HCT116 (cell line): ENCODE results near the gene LRFN2. TPM values are rescaled to one million over a fixed set of nuclear protein-coding genes. Genes with fewer than 3 reads are reported as not detected.

ENCODE experiments used
- ATAC-seq: fragments of 200-7000 bp; cut with Tn5 transposase; 2 replicates; pipeline ENCODE4 v1.9.1; 2020; ENCODE audit warnings: mild to moderate bottlenecking, moderate library complexity
- BruUV-seq: library from RNA; stranded (reverse); fragments of 400-500 nt; replicated peaks from 2 replicates; lab custom pipeline; 2021; lab: Mats Ljungman, UMichigan
- CTCF ChIA-PET: fragments of 300-600 bp; sonication (Branson Sonifier 250); formaldehyde crosslinking; loops from one replicate; lab custom pipeline; 2021; ENCODE audit warnings: antibody characterized with exemption; lab: Charles Lee
- POLR2A ChIA-PET: fragments of 300-600, 350-600 bp; sonication (Branson Sonifier 250); formaldehyde crosslinking; loops from one replicate; lab custom pipeline; 2021; ENCODE audit warnings: antibody characterized with exemption; lab: Charles Lee
- RAD21 ChIA-PET, 2 experiments: fragments of 300-600 bp; sonication (Branson Sonifier 250); formaldehyde crosslinking; loops; one replicate each; lab custom pipeline; 2023; ENCODE audit warnings: low total read pairs in 2 of 2; ENCODE audit not compliant: uncharacterized antibody in 2 of 2, unreplicated experiment in 2 of 2, low non-redundant PET in 1 of 2; lab: Charles Lee
- DNase-seq: peaks from one replicate; pipeline ENCODE4 v3.0.0-alpha.2; 2010; ENCODE audit warnings: low read depth, low spot score
- H2AFZ ChIP-seq: fragments of 200-600 bp; shearing (Covaris generic), sonication (generic); 2 replicates; pipeline ENCODE4 v1.6.1; 2017; ENCODE audit warnings: low read depth, mixed run types, mixed read lengths, antibody characterized with exemption, low read length; ENCODE audit not compliant: poor library complexity, severe bottlenecking
- H3K27ac ChIP-seq: 2 replicates; pipeline ENCODE4 v1.5.1; 2012; ENCODE audit warnings: low read depth, low read length
- H3K27me3 ChIP-seq: fragments of 200-600 bp; sonication (generic); 2 replicates; pipeline ENCODE4 v1.6.1; 2016; ENCODE audit warnings: mixed run types, low read length, mixed read lengths; ENCODE audit not compliant: insufficient read depth
- H3K36me3 ChIP-seq, 2 experiments: fragments of 200-500 bp in 1 of 2; fragments of 200-600 bp in 1 of 2; sonication (Bioruptor generic) in 1 of 2; sonication (generic) in 1 of 2; 2 replicates each; pipeline versions ENCODE4 v1.5.1 to v1.6.1; 2014 to 2016; ENCODE audit warnings: low read length in 2 of 2, inconsistent platforms in 1 of 2, mixed read lengths in 1 of 2, mixed run types in 1 of 2; ENCODE audit not compliant: insufficient read depth in 2 of 2, control insufficient read depth in 1 of 2
- H3K4me1 ChIP-seq, 2 experiments: fragments of 200-600 bp in 1 of 2; sonication (generic) in 1 of 2; 2 replicates each; pipeline versions ENCODE4 v1.5.1 to v1.6.1; 2012 to 2017; ENCODE audit warnings: low read length in 2 of 2, inconsistent platforms in 1 of 2, mild to moderate bottlenecking in 1 of 2, mixed read lengths in 1 of 2, mixed run types in 1 of 2, moderate library complexity in 1 of 2; ENCODE audit not compliant: insufficient read depth in 2 of 2, control insufficient read depth in 1 of 2
- H3K4me2 ChIP-seq: fragments of 200-600 bp; sonication (generic); 2 replicates; pipeline ENCODE4 v1.6.1; 2017; ENCODE audit warnings: mixed run types, low read length, mixed read lengths
- H3K4me3 ChIP-seq, 2 experiments: fragments of 200-600 bp in 1 of 2; sonication (generic) in 1 of 2; replicated peaks in 1 of 2; 2 replicates each; pipeline ENCODE4 v1.5.1; 2011 to 2016; ENCODE audit warnings: low read length in 2 of 2, control low read depth in 1 of 2, low read depth in 1 of 2, mild to moderate bottlenecking in 1 of 2, mixed read lengths in 1 of 2, mixed run types in 1 of 2
- H3K79me2 ChIP-seq: fragments of 200-600 bp; sonication (generic); 2 replicates; pipeline ENCODE4 v1.6.1; 2017; ENCODE audit warnings: mild to moderate bottlenecking, mixed run types, low read length, moderate library complexity, mixed read lengths; ENCODE audit not compliant: insufficient read depth
- H3K9ac ChIP-seq: fragments of 200-600 bp; sonication (generic); 2 replicates; pipeline ENCODE4 v1.6.1; 2016; ENCODE audit warnings: low read length, mixed read lengths
- H3K9me2 ChIP-seq: fragments of 200-600 bp; sonication (generic), shearing (Covaris generic); 2 replicates; pipeline ENCODE4 v1.6.1; 2017; ENCODE audit warnings: mixed run types, mild to moderate bottlenecking, moderate library complexity; ENCODE audit not compliant: insufficient read depth
- H3K9me3 ChIP-seq, 2 experiments: fragments of 200-500 bp in 1 of 2; fragments of 200-600 bp in 1 of 2; sonication (Bioruptor generic) in 1 of 2; sonication (generic) in 1 of 2; 2 replicates each; pipeline ENCODE4 v1.6.1; 2014 to 2017; ENCODE audit warnings: low read length in 2 of 2, mixed read lengths in 2 of 2, inconsistent platforms in 1 of 2, low read depth in 1 of 2, mild to moderate bottlenecking in 1 of 2, mixed run types in 1 of 2, moderate library complexity in 1 of 2; ENCODE audit not compliant: control insufficient read depth in 1 of 2, insufficient read depth in 1 of 2
- H4K20me1 ChIP-seq: fragments of 200-600 bp; sonication (generic), shearing (Covaris generic); 2 replicates; pipeline ENCODE4 v1.6.1; 2017; ENCODE audit warnings: mixed run types, mild to moderate bottlenecking, moderate library complexity; ENCODE audit not compliant: insufficient read depth
- CBX3 ChIP-seq: IDR thresholded peaks from 2 replicates; pipeline ENCODE4 v1.6.1; 2012; ENCODE audit warnings: low read depth
- CEBPB ChIP-seq: IDR thresholded peaks from 2 replicates; pipeline ENCODE4 v1.6.1; 2012; ENCODE audit warnings: low read depth
- EGR1 ChIP-seq: IDR thresholded peaks from 2 replicates; pipeline ENCODE4 v1.6.1; 2012; ENCODE audit warnings: low read depth
- ELF1 ChIP-seq: IDR thresholded peaks from 2 replicates; pipeline ENCODE4 v1.6.1; 2012; ENCODE audit warnings: low read depth, borderline replicate concordance
- EZH2 ChIP-seq: fragments of 200-600 bp; sonication (generic); IDR thresholded peaks from 2 replicates; pipeline ENCODE4 v1.6.1; 2017; ENCODE audit warnings: antibody characterized with exemption, mixed run types
- EZH2phosphoT487 ChIP-seq: fragments of 200-600 bp; IDR thresholded peaks from 2 replicates; pipeline ENCODE4 v1.6.1; 2018; ENCODE audit warnings: antibody characterized with exemption, borderline replicate concordance
- POLR2A ChIP-seq: IDR thresholded peaks from 2 replicates; pipeline ENCODE4 v1.7.0; 2011; ENCODE audit warnings: borderline replicate concordance; ENCODE audit not compliant: insufficient read depth, insufficient read length; ENCODE audit errors: extremely low read depth
- POLR2AphosphoS5 ChIP-seq: IDR thresholded peaks from 2 replicates; pipeline ENCODE4 v1.6.1; 2011; ENCODE audit warnings: mild to moderate bottlenecking, low read depth, low read length, moderate library complexity
- RAD21 ChIP-seq: IDR thresholded peaks from 2 replicates; pipeline ENCODE4 v1.6.1; 2012; ENCODE audit warnings: low read depth, mild to moderate bottlenecking
- SIN3A ChIP-seq: IDR thresholded peaks from 2 replicates; pipeline ENCODE4 v1.6.1; 2012; ENCODE audit warnings: low read depth
- SRF ChIP-seq: IDR thresholded peaks from 2 replicates; pipeline ENCODE4 v1.6.1; 2012; ENCODE audit warnings: low read depth
- YY1 ChIP-seq: IDR thresholded peaks from 2 replicates; pipeline ENCODE4 v1.6.1; 2011; ENCODE audit warnings: low read length, low read depth, moderate library complexity, mild to moderate bottlenecking; ENCODE audit not compliant: insufficient replicate concordance; ENCODE audit errors: extremely low read depth
- ZFX ChIP-seq: fragments of 450-650 bp; IDR thresholded peaks from 2 replicates; pipeline ENCODE4 v1.6.1; 2017
- ZNF274 ChIP-seq: fragments of 200-500 bp; sonication (Bioruptor generic); IDR thresholded peaks from 2 replicates; pipeline ENCODE4 v1.6.1; 2014; ENCODE audit warnings: mild to moderate bottlenecking, low read depth, low read length, inconsistent platforms
- intact Hi-C: fragments of 100-400 bp; cut with micrococcal nuclease; formaldehyde crosslinking; loops from 2 replicates; pipeline ENCODE4 v1.10.0; 2022
- total RNA-seq: library from RNA; stranded (reverse); gene quantifications from one replicate; pipeline ENCODE4 v1.2.1, GENCODE V29; 2021; ENCODE audit not compliant: unreplicated experiment
- TF ChIP-seq, protein P1 (sequence below): IDR thresholded peaks from 2 replicates; pipeline ENCODE4 v1.6.1; 2012
- TF ChIP-seq, protein P2 (sequence below): IDR thresholded peaks from 2 replicates; pipeline ENCODE4 v1.6.1; 2012; ENCODE audit warnings: low read depth
- TF ChIP-seq, protein P3 (sequence below): IDR thresholded peaks from 2 replicates; pipeline ENCODE4 v1.6.1; 2012

Gene LRFN2
- total RNA-seq, 1 experiment from 2014 or later: not detected

DNA sequence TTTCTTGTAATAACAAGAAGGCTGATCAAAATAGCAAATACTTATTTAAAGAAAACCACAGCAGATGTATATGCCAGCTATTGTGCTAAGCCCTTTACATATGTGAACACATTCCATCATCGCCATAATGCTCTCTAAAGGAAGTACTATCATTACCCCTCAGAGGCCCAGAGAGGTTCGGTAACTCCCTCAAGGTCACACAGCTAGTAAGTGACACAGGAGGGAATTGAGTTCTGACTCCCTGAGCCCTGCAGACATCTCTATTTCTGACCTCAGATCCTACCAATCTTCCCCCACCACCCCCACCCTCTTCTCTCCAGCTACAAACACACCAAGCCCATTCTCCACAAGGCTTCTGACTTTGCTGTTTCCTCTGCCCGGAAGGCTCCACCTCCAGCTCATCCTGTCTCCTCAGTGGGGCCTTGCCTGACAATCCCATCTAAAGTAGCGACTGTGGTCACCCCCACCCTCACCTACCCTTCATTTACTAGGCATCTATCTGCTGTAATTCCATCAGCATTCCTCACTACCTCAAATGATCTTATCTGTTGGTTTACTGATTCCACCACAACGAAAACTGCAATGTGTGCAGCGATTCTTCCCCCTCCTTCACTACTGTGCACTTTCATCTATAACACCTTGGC, 234.5 kb downstream of the LRFN2 start:
- no peak for TF ChIP-seq POLR2AphosphoS5
- no peak for TF ChIP-seq SIN3A
- TF ChIP-seq CEBPB: no peak
- no peak for TF ChIP-seq SRF
- TF ChIP-seq EZH2: no peak
- TF ChIP-seq, protein P1, sequence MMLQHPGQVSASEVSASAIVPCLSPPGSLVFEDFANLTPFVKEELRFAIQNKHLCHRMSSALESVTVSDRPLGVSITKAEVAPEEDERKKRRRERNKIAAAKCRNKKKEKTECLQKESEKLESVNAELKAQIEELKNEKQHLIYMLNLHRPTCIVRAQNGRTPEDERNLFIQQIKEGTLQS: no peak
- no peak for TF ChIP-seq YY1
- ATAC-seq: no peak
- Histone ChIP-seq H3K79me2 (no peaks in the 10 kb centered on the region), H3K4me3 (no peak overlapping the region), H4K20me1 (no peaks in the 10 kb centered on the region), H2AFZ (no peak overlapping the region), H3K9me2 (no peaks in the 10 kb centered on the region), H3K4me2 (no peak overlapping the region), H3K9me3 (no peaks in the 10 kb centered on the region), H3K4me1 (peaks cover 0 to 23% of the 10 kb centered on the region in 2 experiments; a peak in 2 of 4 replicates), H3K27ac (no peak overlapping the region), H3K27me3 (no peaks in the 10 kb centered on the region), H3K36me3 (no peaks in the 10 kb centered on the region), H3K9ac (no peak overlapping the region)
- BruUV-seq: no TSS peak
- CTCF ChIA-PET: no interaction called here
- RAD21 ChIA-PET: no interaction called here
- intact Hi-C loops: no loop called here
- no peak for DNase-seq
- POLR2A ChIA-PET: interaction anchor here (0.7 kb wide), 1 partner anchor 9 kb away, joined by 3 read pairs; no protein-coding TSS in a partner anchor

DNA sequence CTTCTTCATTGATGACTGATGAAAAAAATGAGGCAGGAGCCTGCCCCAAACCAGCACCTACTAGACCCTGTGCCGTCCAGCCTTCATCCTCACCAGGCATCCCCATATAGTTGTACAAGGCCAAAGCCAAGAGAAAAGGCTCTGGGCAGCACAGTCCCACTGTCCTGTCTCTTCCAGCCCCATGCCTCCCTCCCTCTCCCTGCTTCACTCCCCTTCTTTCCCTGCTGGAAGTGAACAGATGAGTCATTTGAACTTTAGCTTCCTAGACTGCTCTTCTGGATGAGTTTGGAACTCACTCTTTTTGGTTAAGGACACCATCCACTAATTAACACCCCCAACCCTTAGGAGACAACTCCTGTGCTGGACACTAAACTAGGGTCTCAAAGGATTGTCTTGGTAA, 235.2 kb downstream of the LRFN2 start:
- no peaks in the 10 kb centered on the region for H3K9me2 ChIP-seq
- no peaks in the 10 kb centered on the region for H4K20me1 ChIP-seq
- H3K36me3 ChIP-seq: no peaks in the 10 kb centered on the region
- DNase-seq (no peak), ATAC-seq (peak; percentile 25; the same call in 1 of the 2 replicates)
- H3K4me3 ChIP-seq: no peak overlapping the region
- no peaks in the 10 kb centered on the region for H3K27me3 ChIP-seq
- no peaks in the 10 kb centered on the region for H3K79me2 ChIP-seq
- RAD21 ChIA-PET: no interaction called here
- intact Hi-C loops: no loop called here
- H3K9me3 ChIP-seq: no peaks in the 10 kb centered on the region
- H2AFZ ChIP-seq: no peak overlapping the region
- H3K4me1 ChIP-seq: peaks cover 0 to 23% of the 10 kb centered on the region in 2 experiments; a peak in 2 of 4 replicates
- BruUV-seq: no TSS peak
- no peak overlapping the region for H3K9ac ChIP-seq
- H3K27ac ChIP-seq: no peak overlapping the region
- CTCF ChIA-PET: no interaction called here
- no peak overlapping the region; the same call in 1 of the 2 replicates for H3K4me2 ChIP-seq
- POLR2A ChIA-PET: no interaction called here
- TF ChIP-seq ZFX (no peak), POLR2A (no peak), CEBPB (no peak), ZNF274 (no peak), EGR1 (no peak), YY1 (no peak), CBX3 (no peak), ELF1 (no peak), SIN3A (no peak), EZH2 (no peak), RAD21 (no peak), POLR2AphosphoS5 (no peak), EZH2phosphoT487 (no peak)
- TF ChIP-seq, protein P2, sequence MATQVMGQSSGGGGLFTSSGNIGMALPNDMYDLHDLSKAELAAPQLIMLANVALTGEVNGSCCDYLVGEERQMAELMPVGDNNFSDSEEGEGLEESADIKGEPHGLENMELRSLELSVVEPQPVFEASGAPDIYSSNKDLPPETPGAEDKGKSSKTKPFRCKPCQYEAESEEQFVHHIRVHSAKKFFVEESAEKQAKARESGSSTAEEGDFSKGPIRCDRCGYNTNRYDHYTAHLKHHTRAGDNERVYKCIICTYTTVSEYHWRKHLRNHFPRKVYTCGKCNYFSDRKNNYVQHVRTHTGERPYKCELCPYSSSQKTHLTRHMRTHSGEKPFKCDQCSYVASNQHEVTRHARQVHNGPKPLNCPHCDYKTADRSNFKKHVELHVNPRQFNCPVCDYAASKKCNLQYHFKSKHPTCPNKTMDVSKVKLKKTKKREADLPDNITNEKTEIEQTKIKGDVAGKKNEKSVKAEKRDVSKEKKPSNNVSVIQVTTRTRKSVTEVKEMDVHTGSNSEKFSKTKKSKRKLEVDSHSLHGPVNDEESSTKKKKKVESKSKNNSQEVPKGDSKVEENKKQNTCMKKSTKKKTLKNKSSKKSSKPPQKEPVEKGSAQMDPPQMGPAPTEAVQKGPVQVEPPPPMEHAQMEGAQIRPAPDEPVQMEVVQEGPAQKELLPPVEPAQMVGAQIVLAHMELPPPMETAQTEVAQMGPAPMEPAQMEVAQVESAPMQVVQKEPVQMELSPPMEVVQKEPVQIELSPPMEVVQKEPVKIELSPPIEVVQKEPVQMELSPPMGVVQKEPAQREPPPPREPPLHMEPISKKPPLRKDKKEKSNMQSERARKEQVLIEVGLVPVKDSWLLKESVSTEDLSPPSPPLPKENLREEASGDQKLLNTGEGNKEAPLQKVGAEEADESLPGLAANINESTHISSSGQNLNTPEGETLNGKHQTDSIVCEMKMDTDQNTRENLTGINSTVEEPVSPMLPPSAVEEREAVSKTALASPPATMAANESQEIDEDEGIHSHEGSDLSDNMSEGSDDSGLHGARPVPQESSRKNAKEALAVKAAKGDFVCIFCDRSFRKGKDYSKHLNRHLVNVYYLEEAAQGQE: no peak
- TF ChIP-seq, protein P1: no peak
- TF ChIP-seq, protein P3, sequence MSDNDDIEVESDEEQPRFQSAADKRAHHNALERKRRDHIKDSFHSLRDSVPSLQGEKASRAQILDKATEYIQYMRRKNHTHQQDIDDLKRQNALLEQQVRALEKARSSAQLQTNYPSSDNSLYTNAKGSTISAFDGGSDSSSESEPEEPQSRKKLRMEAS: no peak
